ENCODE data around the gene PAX3. TPM values are rescaled to one million over a fixed set of nuclear protein-coding genes. Genes with fewer than 3 reads are reported as not detected.

PAX3 gene
- total RNA-seq (not detected), polyA plus RNA-seq (not detected)
- long read RNA-seq, donor 1: 0 reads
- long read RNA-seq, donor 2: 0 reads
- long read RNA-seq, donor 3: 0 reads
- long read RNA-seq, donor 4: 0 reads
- long read RNA-seq, donor 5: 0 reads

GRCh38 chr2:222298311-222299150 is at the start of gene PAX3:
Gene PAX3, minus strand, starts transcription at chr2:222298998. Its CDS starts 383 bp downstream, at chr2:222298615.
- WGBS, 2 donors: 2 to 5% methylated on average over 63 of the region's 63 CpGs
- ATAC-seq (ENCODE audit: insufficient read depth, low FRiP score) (no peak), DNase-seq (peak in 1 of 3 donors; percentile 46)
- no peak within 1 kb of the TSS for H3K27ac ChIP-seq (ENCODE audit: low read depth in 1 of 2, low read length in 1 of 2)
- H3K9ac ChIP-seq (ENCODE audit: insufficient read depth in 1 of 2, low read length in 2 of 2): no peak within 1 kb of the TSS
- no peak within 1 kb of the TSS for H3K4me3 ChIP-seq
- peaks cover 26 to 100% (median 93%) of the 10 kb centered on the region in 3 donors for H3K27me3 ChIP-seq (ENCODE audit: control insufficient read depth in 3 of 3, insufficient read depth in 3 of 3, low read length in 2 of 3)
- no peak for TF ChIP-seq CTCF (IDR thresholded peaks at IDR 0.05; ENCODE audit: control extremely low read depth, extremely low read depth)
- peaks cover 0 to 27% (median 0%) of the 10 kb centered on the region in 4 donors for H3K9me3 ChIP-seq (ENCODE audit: control insufficient read depth in 4 of 4, insufficient read depth in 3 of 4, low read length in 3 of 4)
- peaks cover 0 to 25% (median 15%) of the 10 kb centered on the region in 5 donors for H3K4me1 ChIP-seq (ENCODE audit: control insufficient read depth in 5 of 5, insufficient read depth in 5 of 5, low read length in 5 of 5)
- no peaks in the 10 kb centered on the region for H3K36me3 ChIP-seq (ENCODE audit: control insufficient read depth in 4 of 4, insufficient read depth in 4 of 4, low read length in 4 of 4)

- DNase-seq: no peak
- WGBS, 2 donors: 86 to 100% methylated on average over 1 of the region's 1 CpG
- TF ChIP-seq CTCF (IDR thresholded peaks at IDR 0.05; ENCODE audit: control extremely low read depth, extremely low read depth): no peak
- H3K27me3 ChIP-seq (ENCODE audit: control insufficient read depth in 3 of 3, insufficient read depth in 3 of 3, low read length in 2 of 3): no peaks in the 10 kb centered on the region
- no peak for ATAC-seq (ENCODE audit: insufficient read depth, low FRiP score)
- no peak overlapping the region for H3K27ac ChIP-seq (ENCODE audit: low read depth in 1 of 2, low read length in 1 of 2)
- H3K4me3 ChIP-seq: no peak overlapping the region
- H3K36me3 ChIP-seq (ENCODE audit: control insufficient read depth in 4 of 4, insufficient read depth in 4 of 4, low read length in 4 of 4): no peaks in the 10 kb centered on the region
- H3K4me1 ChIP-seq (ENCODE audit: control insufficient read depth in 5 of 5, insufficient read depth in 5 of 5, low read length in 5 of 5): no peaks in the 10 kb centered on the region
- no peak overlapping the region for H3K9ac ChIP-seq (ENCODE audit: insufficient read depth in 1 of 2, low read length in 2 of 2)
- peaks cover 0 to 2% (median 0%) of the 10 kb centered on the region in 4 donors for H3K9me3 ChIP-seq (ENCODE audit: control insufficient read depth in 4 of 4, insufficient read depth in 3 of 4, low read length in 3 of 4)
Observed at GRCh38 chr2:222341331-222341730, 42.5 kb upstream of the PAX3 start.

GRCh38 chr2:222338374-222338773 is 39.6 kb upstream of the PAX3 start:
- no peak for DNase-seq

More at GRCh38 chr2:222338374-222338773, 39.6 kb upstream of the PAX3 start:
- no peak overlapping the region for H3K27ac ChIP-seq (ENCODE audit: low read depth in 1 of 2, low read length in 1 of 2)
- no peak for TF ChIP-seq CTCF (IDR thresholded peaks at IDR 0.05; ENCODE audit: control extremely low read depth, extremely low read depth)
- ATAC-seq (ENCODE audit: insufficient read depth, low FRiP score): no peak
- H3K4me3 ChIP-seq: no peak overlapping the region
- no peak overlapping the region for H3K9ac ChIP-seq (ENCODE audit: insufficient read depth in 1 of 2, low read length in 2 of 2)
- H3K9me3 ChIP-seq (ENCODE audit: control insufficient read depth in 4 of 4, insufficient read depth in 3 of 4, low read length in 3 of 4): peaks cover 0 to 5% (median 0%) of the 10 kb centered on the region in 4 donors
- H3K36me3 ChIP-seq (ENCODE audit: control insufficient read depth in 4 of 4, insufficient read depth in 4 of 4, low read length in 4 of 4): no peaks in the 10 kb centered on the region
- 91 to 95% methylated on average over 1 of the region's 1 CpG for WGBS, 2 donors
- H3K4me1 ChIP-seq (ENCODE audit: control insufficient read depth in 5 of 5, insufficient read depth in 5 of 5, low read length in 5 of 5): no peaks in the 10 kb centered on the region
- no peaks in the 10 kb centered on the region for H3K27me3 ChIP-seq (ENCODE audit: control insufficient read depth in 3 of 3, insufficient read depth in 3 of 3, low read length in 2 of 3)
